ENCODE measurements around the gene DEDD2.

DNA sequence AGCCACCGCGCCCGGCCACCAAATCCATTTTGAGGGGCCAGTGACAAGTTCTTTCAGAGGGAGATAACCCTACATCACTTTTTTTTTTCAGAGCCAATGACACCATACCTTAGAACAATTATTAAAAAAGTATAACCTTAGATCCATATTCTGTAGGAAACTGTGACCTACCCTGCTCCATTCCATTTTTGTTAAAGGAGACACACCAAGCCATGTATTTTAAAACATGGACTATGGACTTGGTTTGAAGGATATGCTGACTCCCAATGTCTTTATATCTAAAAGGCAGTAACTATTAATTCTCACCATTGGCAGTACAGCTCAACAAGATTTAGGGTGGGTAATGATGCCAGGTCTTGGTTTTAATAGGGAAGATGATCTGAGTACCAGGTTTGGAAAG lies 23.8 kb upstream of the DEDD2 start:
- TF ChIP-seq CTCF (IDR thresholded peaks at IDR 0.05), result no peak
- no peak for TF ChIP-seq POLR2A (IDR thresholded peaks at IDR 0.05)
- TF ChIP-seq POLR2AphosphoS5 (IDR thresholded peaks at IDR 0.05; ENCODE audit: insufficient read depth in 1 of 2, low read depth in 1 of 2), result no peak
